ENCODE results near the gene AKNA. TPM values are rescaled to one million over a fixed set of nuclear protein-coding genes. Genes with fewer than 3 reads are reported as not detected.
A peak's percentile ranks its signal among the peaks of the same experiment; 100 is the strongest.

AKNA gene
- total and polyA plus RNA-seq, 2 of the 8 experiments (the other 6 are each of a cell fraction or from before 2014, with no cell fraction given) = 21.0 to 27.4 TPM

DNA sequence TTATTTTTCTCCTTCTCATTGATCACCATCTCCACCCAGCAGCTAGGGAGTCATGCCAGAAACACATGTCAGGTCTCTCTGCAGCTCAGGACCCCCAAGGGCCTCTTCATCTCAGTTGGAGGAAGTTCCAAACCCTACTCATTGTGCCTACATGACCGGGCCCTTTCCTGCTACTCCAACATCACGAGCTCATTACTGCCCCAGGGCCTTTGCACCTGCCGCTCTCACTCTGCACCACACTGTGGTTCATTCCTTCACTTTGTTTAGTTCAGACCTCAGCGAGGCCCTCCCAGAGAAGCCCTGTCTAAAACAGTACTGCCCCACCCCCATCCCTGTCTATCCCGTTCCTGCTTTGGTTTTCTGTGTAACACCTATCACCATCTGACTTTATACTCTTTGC lies 22.1 kb upstream of the AKNA start (continued):
- TF ChIP-seq ASH2L (IDR thresholded peaks at IDR 0.05; ENCODE audit: low read length) (no peak), HDAC2 (IDR thresholded peaks at IDR 0.05; ENCODE audit: borderline replicate concordance in 1 of 2, low read depth in 2 of 2, low read length in 2 of 2) (0 out of 4 replicates have a peak, but pooled peaks of 1 of the 2 experiments have one; percentile 45)
